ACC112 (cell line): ENCODE data around the gene POLR3K.
A peak's percentile ranks its signal among the peaks of the same experiment; 100 is the strongest.
"Not testable (repeated sequence)": the region's sequence is repeated elsewhere in the genome, so short reads cannot be mapped to it uniquely, and the experiment has no call there.

Experiments
- H2AFZ ChIP-seq: fragments of 200-600 bp; sonication (generic); one replicate; pipeline ENCODE4 v1.6.0; 2017; ENCODE audit warnings: antibody characterized with exemption, low read length; ENCODE audit not compliant: unreplicated experiment
- H3K27ac ChIP-seq: fragments of 200-600 bp; sonication (generic); 2 replicates; pipeline ENCODE4 v1.5.1; 2014; ENCODE audit warnings: low read depth, mild to moderate bottlenecking, antibody characterized with exemption, low read length, moderate library complexity
- H3K27me3 ChIP-seq: fragments of 200-600 bp; sonication (generic); 2 replicates; pipeline ENCODE4 v1.6.1; 2014; ENCODE audit warnings: mild to moderate bottlenecking, antibody characterized with exemption, low read length, moderate library complexity, mixed read lengths; ENCODE audit not compliant: insufficient read depth
- H3K36me3 ChIP-seq: fragments of 200-600 bp; sonication (generic); 2 replicates; pipeline ENCODE4 v1.6.1; 2016; ENCODE audit warnings: mild to moderate bottlenecking, antibody characterized with exemption, low read length, moderate library complexity, mixed read lengths; ENCODE audit not compliant: insufficient read depth
- H3K4me1 ChIP-seq: fragments of 200-600 bp; sonication (generic); one replicate; pipeline ENCODE4 v1.6.1; 2016; ENCODE audit warnings: low read length, mixed read lengths; ENCODE audit not compliant: insufficient read depth, unreplicated experiment, control insufficient read depth
- H3K4me3 ChIP-seq: fragments of 200-600 bp; sonication (generic); 2 replicates; pipeline ENCODE4 v1.5.1; 2014; ENCODE audit warnings: mild to moderate bottlenecking, low read depth, low read length
- H3K79me2 ChIP-seq: fragments of 200-600 bp; sonication (generic); one replicate; pipeline ENCODE4 v1.6.0; 2016; ENCODE audit warnings: low read length; ENCODE audit not compliant: control insufficient read depth, unreplicated experiment, insufficient read depth

POLR3K gene

GRCh38 chr16:33154-33876 lies 20.1 kb downstream of the POLR3K start:
- not testable (repeated sequence) for H3K27ac ChIP-seq, H3K27me3 ChIP-seq, H3K4me1 ChIP-seq, H3K79me2 ChIP-seq, H3K4me3 ChIP-seq, H2AFZ ChIP-seq, H3K36me3 ChIP-seq

- not testable (repeated sequence) for H3K4me3 ChIP-seq, H2AFZ ChIP-seq, H3K27me3 ChIP-seq, H3K27ac ChIP-seq, H3K36me3 ChIP-seq, H3K79me2 ChIP-seq, H3K4me1 ChIP-seq
These were observed 22.8 kb downstream of the POLR3K start for GRCh38 chr16:30627-31026.

- H3K27me3 ChIP-seq, H3K79me2 ChIP-seq, H3K4me1 ChIP-seq, H3K36me3 ChIP-seq, H2AFZ ChIP-seq, H3K27ac ChIP-seq, H3K4me3 ChIP-seq: not testable (repeated sequence)
These were observed 27.5 kb downstream of the POLR3K start for GRCh38 chr16:25926-26348.

- not testable (repeated sequence) for H3K79me2 ChIP-seq, H3K27me3 ChIP-seq, H3K36me3 ChIP-seq, H3K27ac ChIP-seq, H3K4me1 ChIP-seq, H3K4me3 ChIP-seq, H2AFZ ChIP-seq
These were observed 29.3 kb downstream of the POLR3K start for GRCh38 chr16:24151-24550.

- not testable (repeated sequence) for H3K79me2 ChIP-seq, H3K4me3 ChIP-seq, H3K27ac ChIP-seq, H2AFZ ChIP-seq, H3K27me3 ChIP-seq, H3K36me3 ChIP-seq, H3K4me1 ChIP-seq
These were observed 32.5 kb downstream of the POLR3K start for GRCh38 chr16:20886-21285.

- not testable (repeated sequence) for H3K27me3 ChIP-seq, H3K4me3 ChIP-seq, H3K79me2 ChIP-seq, H2AFZ ChIP-seq, H3K36me3 ChIP-seq, H3K27ac ChIP-seq, H3K4me1 ChIP-seq
These were observed 36.2 kb downstream of the POLR3K start for GRCh38 chr16:17062-17765.

GRCh38 chr16:10772-11171 lies 42.6 kb downstream of the POLR3K start:
- not testable (repeated sequence) for H3K4me1 ChIP-seq, H2AFZ ChIP-seq, H3K27ac ChIP-seq, H3K36me3 ChIP-seq, H3K4me3 ChIP-seq, H3K27me3 ChIP-seq, H3K79me2 ChIP-seq

- Histone ChIP-seq H3K4me3 (peak overlapping the region; percentile 60; the same call in 1 of the 2 replicates), H2AFZ (no peak overlapping the region)
These were observed 43.3 kb downstream of the POLR3K start for GRCh38 chr16:9903-10665.

More at GRCh38 chr16:9903-10665, 43.3 kb downstream of the POLR3K start:
- Histone ChIP-seq H3K4me1 (no peaks in the 10 kb centered on the region), H3K27ac (no peak overlapping the region), H3K36me3 (no peaks in the 10 kb centered on the region), H3K27me3 (no peaks in the 10 kb centered on the region), H3K79me2 (no peaks in the 10 kb centered on the region)
